GM18511 (cell line): ENCODE data around the gene TMEM235.

Source experiments
- ATAC-seq: cut with Tn5 transposase; IDR thresholded peaks from one replicate; pipeline ENCODE4 v1.9.1; 2021; ENCODE audit warnings: mild to moderate bottlenecking, moderate library complexity; ENCODE audit not compliant: unreplicated experiment

The TMEM235 gene

DNA sequence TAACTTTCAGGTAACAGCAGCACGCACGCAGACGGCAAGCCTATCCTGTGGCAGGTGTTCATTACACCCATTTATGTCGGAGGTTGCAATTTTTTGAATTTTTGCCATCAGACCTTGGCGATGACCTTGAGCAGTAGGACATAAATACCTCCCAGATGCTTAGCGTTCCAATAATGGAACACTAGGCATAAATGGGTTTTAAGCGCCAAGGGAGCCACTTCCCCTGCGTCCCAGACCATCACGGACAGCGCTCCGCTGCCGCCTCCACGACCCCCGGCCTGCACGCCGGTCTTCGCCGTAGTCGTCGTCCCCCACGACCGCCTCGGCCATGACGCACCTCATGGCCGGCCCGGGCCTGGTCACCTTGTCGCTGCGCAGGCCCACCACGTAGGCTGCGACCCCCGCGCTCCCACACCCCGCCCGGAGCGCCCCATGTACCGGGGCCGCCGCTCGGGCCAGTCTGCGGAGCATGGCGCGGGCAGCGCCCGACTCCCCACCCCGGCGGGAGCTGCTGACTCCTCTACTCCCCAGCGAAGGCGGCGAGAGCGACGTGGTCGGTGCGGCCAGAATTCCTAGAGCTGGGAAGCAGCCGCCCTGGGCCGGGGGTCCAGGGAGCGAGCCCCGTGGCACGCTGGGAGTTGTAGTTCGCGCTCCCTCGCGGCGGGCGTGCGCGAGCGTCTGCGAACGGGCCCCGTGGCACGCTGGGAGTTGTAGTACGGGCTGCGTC, 22.7 kb downstream of the TMEM235 start:
- no peak for ATAC-seq

DNA sequence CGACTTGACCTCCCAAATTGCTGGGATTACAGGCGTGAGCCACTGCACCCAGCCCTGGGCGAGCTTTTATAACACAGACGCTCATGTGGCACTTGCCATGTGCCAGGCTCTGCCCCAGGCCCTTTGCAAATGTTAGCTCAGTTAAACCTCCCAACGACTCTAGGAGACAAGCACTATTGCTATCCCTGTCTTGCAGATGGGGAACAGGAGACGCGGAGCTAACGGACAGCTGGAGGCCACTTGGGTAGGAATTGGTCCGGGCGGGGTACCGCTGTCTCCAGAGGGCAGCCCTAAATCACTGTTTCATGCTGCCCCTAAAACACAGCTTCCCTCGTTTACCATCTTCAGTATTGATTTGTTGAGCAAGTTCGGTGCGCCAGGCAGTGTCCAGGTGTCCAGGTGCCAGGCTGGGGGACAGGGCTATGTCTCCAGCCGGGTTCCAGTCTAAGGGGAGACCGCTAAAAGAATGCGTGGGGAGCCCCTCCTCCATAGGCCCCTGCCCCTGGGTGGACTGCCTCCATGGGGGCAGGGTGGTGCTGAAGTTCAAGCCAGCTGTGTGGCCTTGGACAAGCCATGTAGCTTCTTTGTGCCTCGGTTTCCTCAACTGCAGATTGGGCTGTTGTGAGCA, 23.7 kb downstream of the TMEM235 start:
- ATAC-seq = no peak

DNA sequence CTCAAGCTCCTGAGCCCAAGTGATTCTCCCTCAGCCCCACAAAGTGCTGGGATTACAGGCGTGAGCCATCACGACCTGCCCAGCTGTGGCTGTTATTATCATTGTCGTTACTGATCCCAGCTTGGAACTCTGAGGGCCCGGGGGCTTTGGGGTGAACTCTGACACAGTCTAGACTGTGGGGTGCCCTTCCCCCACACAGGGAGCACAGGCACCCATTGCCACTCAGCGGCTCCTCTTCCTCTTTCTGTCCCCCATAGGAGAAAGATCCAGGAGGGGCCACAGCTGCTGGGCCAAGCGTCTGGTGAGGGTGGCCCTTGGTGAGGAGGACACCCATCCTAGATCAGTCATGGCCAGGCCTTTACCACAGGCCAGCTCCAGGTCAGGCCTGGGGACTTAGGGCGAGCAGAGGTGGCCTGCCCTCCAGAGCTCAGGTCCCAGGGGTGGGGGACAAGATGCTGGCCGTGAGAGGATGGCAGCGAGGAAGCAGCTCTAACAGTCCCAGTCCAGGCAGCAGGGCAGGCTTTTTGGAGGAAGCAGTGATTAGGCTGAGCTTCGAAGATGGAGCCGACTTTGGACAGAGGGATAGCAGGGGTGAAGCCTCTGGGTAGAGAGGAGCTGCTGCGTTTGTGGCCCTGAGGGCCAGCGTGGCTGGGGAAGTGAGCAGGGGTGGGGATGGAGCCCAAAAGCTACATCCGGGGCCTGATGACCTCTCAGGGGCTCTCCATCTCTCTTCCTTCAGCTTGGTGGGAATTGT, 24.7 kb downstream of the TMEM235 start:
- ATAC-seq = no peak

DNA sequence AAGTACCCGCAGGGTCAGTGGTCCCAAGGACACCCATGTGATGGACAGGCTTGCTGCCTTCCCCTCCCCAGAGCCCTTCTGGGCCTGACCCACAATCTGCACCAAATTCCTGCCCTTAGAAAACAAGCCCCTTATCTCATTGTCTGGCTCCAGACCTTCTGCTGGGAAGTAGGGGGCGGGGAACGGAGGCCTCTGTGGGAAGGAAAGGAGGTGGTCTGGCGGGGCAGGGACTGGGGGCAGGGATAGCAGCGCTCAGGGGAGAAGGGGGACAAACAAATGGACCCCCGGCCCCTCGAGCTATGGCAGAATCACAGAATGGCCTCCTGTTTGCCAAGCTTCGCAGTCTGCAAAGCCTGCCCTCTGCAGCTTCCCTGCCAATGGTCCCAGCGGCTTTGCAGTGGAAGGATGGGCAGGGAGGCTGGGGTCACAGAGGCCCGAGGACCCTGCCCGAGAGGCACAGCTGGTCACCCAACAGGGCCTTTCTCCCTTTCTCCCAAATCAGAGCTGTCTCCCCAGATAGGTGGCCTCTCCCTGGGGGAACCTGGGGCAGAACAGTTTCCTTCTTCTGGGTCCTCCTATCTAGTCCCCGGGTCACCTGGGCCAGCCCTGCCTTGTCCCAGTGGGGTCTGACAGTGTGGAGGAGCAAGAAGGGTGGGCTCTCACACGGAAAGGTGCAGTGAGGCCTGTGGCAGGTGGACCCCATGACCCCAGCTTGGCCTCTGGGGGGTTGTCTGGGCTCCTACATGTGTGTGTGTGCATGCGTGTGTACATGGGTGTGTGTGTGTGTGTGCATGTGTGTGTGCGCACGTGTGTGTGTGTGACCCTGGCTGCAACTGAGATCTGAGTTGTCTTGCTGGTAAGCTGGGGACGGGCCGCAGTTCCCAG, 25.5 kb downstream of the TMEM235 start:
- ATAC-seq = no peak

DNA sequence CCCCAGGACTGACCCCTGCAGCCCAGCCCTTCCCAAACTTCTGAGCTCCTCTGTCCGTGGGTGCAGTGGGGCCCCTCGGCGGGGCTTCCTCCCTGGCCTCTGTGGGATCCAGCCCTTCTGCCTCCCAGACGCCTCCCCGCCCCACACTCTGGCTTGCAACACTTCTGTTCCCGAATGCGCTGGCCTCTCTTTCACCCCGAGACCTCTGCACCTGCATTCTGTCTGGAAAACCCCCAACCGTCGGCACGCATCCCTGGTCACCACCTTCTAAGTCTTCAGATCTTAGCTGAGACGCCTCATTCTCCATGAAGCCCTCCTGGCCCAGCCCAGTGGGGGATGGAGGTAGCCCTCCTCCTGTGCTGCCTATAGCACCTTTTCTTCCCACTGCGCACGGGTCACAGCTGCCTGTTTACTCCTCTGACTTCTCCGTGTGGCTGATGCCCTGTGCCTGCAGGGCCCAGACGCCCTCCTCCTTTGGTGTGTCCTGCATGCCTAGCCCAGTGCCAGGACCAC, 26.4 kb downstream of the TMEM235 start:
- ATAC-seq = no peak

DNA sequence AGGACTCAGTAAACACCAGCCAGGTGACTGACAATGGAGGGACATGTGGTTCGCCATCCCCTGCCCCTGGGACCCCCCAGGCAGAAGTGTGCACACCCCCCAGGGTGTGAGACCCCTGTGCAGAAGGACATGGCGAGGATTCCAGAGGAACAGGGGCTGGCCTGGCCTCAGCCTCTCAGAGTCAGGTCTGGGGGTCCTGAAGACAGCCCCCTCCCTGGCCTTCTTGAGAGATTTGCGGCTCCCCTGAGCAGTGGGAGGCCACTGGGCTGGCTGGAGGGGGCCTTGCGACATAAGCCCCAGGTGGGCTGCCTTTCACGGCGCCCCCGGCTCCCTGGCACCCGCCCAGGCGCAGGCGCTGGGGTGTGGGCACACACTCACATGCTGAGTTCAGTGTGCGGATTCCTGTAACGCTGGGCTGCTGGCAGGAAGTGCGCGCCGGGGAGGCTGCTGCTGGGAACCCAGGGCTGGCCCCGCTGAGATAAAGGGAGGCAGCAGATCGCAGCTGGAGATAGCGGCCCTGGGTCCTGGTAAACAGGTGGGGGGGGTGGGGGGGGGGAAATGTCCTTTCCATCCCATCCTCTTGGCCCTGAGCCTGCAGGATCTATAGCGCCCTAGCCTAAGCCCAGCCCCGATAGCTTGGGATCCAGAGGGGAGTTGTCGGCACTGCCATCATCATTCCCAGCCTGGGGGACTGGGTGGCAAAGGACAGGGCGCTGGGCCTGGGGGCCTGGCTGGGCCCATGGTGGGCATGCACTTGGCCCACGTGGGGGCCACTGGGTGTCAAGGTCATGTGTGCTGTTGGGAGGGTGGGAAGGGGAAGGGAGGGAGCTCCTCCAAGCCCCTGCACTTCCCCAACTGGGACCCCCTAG, 27.1 kb downstream of the TMEM235 start:
- no peak for ATAC-seq

DNA sequence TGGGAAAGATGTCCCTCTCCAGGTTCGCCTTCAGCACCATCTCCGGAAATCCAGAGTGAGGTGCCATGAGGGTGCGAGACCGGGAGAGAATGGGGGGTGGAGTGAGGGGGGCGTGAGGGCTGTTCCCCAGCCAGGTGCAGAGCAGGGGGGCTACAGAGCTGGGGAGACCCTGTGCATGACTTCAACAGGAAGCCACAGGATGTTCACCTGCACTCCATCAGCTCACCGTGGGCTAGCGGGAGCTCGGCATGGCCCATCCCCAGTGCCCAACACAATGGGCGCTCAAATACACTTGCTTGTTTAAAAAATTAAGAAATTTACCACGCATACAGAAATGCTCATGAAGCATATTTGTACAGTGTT, 27.7 kb downstream of the TMEM235 start:
- no peak for ATAC-seq

DNA sequence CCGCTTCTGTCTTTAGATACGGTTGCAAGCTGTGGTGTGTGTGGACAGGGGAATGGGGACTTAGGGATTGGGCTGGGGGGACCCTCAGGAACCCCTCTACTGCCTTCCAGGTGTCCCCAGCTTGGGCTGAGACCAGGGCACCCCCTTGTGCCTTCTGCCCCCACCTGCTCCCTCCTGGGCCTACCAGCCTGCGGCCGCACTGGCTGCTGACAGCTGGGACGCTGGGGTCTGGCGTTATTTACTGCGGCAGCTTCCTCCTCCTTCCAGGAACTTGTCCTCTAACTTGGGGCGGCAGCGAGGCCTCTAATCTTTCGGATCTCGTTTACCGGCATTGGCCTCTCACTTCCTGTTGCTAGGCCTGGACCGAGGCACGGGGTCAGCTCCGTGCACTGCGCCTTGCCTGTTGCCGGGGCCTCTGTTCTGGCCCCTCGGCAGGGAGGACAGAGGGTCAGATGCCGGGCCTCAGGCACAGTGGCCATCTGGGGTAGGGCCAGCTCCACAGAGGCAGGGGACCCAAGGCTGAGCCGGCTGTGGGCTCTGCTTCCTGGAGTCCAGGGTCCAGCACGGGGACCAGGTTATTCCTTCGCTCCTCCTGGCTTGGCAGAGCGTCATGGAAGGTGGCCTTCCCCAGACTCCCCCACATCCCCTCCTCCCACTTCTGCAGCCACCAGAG, 31.8 kb downstream of the TMEM235 start:
- ATAC-seq = no peak

DNA sequence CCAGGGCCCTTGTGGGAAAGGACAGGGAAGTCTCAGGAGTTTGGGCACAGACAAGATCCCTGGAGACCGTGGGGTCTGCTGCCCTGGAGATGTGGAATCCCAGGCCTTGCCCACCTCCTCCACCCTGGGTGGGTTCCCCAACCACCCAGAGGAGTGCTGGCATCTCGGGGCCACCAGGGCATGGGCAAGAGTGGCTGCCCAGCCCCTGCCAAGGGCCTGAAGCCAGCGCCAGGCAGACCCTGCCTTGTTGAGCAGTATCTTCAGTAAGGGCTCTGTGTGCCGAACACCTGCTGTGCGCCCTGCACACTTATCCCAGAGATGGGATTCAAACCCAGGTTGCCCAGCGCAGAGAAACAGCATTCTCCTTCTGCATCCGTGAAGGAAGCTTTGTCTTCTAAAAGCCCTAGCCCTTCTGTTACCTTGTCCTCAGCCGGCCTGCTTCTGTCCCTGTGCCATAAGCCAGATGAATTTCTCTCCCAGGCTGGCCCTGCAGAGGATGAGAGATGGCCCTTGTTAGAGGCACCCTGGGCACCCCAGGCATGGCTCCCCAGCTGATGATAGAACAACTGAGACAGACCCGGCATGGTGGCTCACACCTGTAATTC, 32.4 kb downstream of the TMEM235 start:
- no peak for ATAC-seq

DNA sequence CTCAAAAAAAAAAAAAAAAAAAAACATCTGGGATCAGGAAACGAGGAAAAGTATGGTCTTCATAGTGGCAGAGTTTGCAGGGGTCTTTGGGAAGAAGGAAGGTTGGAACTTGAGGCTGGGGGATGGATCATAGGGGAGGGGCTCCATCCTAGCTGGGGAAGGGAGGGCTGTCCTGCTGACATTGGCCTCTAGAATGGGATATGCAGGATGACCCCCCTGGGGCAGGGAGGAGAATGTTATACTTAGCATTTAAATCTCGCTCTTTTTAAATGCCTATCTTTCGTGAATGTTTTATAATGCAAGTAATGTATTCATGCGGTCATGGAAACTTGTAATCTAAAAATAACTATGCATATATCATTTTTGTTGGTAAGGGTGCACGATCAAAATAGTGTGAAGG, 33.2 kb downstream of the TMEM235 start:
- ATAC-seq = no peak

DNA sequence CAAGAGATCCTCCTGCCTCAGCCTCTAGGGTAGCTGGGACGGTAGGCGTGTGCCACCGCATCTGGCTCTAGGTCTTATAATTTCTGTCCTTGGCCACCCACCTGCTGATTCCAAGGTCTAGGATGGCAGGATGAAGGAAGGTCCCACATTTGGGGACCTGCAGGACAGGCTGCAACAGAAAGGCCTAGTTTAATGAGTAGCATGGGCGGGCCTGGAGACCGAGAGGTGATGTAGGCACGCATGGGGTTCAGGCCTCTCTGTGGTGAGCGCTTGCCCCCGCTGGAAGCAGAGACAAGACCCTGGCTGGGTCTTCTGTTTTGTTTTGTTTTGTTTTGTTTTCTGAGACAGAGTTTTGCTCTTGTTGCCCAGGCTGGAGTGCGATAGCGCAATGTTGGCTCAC, 33.7 kb downstream of the TMEM235 start:
- no peak for ATAC-seq

DNA sequence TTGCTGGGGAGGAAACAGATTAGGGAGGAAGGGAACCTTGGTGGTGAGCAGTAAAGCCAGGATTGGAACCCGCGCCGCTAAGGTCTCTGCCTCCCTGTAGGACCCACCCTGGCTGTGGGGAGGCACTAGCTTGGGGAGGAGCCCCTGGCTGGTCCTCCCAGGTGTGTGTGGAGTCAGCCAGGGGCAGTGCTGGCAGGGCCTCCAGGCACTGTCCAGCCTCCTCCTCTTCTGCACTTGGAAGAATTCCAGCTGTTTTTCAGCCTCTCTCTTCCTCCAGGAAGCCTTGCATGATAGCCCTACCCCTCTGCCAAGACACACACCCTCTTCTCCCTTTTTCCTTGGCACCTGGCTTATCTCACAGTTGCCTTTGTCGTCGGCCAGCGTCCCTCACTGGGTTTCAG, 34.8 kb downstream of the TMEM235 start:
- ATAC-seq = no peak

DNA sequence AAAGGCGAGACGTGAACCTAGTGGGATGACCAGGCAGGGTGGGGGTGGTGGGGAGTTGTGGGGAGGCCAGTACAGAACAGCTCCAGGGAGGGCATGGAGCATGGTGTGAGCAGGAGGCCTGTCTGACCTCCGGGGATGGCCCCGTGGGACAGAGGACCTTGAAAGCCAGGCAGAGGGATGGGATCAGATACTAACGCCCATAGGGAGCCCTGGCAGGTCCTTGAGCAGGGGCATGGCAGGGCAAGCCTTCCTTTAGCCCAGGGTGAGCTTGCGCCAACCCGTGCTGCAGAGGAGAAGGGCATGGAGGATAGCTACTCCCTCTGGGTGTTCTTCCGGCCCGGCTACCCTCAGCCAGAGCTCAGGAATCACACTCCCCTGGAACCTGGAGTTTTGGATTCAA, 35.3 kb downstream of the TMEM235 start:
- no peak for ATAC-seq

DNA sequence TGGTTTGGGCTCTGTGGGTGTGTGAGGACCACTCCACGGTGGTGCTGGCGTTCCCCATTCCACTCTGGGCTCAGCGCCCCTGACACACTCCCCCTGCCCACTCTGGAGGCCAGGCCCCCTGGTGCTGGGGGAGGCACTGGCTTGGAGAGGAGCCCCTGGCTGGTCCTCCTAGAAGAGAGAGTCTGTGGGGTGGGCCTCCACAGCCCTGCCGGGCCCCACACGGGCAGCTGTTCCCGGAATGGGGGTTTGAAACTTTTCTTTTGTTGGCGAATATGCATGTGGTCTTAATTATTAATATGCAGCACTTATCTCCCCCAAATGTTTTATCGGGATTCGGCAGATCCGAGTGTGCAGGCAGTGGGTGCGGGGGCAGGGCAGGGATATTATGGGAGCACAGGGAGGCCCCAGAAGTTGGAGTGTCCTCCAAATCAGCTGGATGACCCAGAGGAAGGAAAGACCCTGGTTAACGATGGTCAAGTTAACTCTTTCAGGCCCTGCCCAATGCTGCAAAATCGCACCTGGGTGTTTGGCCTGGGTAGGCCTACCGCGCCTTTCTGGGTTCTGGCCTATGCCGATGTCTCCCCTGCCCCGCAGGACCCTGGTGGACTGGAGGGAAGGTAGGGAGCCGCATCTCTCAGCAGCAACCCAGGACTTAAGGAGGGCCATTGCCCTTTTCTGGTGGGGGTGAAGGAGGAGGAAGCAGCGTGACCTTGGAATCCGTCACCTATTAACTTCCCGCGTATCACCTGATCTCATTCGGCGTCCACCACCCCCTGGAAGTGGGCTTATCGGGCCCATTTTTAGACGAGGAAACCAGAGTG, 36.0 kb downstream of the TMEM235 start:
- no peak for ATAC-seq

DNA sequence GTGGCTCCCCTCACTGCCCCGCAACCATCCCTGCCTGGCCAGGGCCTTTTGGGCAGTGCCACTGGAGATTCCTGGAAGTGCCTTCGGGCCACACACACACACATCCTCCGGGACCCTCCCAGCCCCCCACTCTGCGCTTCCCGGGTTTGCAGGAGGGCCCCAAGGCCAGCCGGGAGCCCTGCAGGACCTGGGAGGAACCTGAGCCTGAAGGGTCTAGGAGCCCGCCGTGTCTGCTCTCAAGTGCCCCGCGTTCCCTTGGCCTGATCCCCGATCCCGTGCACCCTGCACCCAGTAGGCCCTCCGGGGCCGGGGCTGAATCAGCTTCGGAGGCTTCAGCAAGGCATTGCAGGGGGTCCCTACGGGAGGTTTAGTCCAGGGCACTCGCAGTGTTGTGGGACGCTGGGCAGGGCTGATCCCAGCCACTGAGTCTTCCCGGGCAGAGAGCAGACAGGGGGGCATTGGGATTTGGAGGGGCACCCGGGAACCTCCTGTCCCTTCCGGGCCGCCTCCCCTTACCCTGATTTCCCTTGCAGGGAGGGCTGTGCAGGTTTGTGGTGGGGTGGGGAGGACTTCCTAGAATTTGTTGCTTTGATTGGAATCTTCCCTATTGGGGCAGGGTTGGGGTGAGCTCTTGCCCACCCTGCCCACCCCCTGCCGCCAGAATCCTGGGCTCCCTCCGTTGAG, 36.9 kb downstream of the TMEM235 start:
- ATAC-seq = no peak

DNA sequence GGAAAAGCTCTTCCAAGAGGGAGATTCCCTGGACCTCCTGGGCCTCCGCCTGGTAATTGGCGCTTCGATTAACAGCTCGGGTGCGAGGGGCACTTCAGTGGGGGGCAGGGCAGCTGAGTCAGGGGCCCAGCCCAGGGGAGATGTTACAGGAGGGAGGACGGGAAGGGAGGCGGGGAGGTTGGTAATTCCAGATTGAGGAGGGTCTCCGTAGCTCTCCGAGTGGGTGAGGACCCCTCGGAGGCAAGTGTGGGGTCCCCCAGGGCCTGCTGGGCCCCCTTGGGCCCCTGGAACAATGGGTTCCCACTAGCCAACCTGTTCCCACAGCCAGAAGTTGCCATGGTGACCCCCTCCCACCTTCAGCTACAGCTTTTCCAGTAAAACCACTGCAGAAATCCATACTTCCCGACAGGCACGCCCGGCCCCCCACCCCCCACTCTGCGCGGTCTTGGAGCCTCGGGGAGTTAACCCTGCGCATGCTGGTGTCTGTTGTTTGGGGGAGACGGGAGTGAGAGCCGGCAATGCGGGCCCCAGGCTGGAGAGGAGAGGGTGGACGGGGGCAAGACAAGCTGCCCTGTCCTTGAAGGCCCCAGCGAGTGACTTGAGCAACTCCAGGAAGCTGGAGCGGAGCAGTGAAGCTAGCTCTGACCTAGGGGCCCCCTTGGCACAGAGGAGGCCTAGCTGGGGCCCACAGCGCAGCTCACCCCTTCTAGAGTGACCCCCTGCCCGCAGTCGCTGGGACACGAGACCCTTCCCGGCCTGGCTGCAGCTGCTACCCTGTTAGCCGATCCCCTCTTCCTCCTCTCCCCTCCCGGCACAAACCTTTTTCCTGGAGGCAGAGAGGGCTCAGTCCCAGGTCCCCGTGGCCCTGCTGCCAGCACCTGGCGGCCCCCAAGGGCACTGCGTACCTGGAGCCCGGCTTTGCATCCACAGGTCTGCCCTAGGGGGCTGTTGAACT, 37.8 kb downstream of the TMEM235 start:
- no peak for ATAC-seq
